K562 (cell line): ENCODE measurements around the gene SC5D. TPM values are rescaled to one million over a fixed set of nuclear protein-coding genes. Genes with fewer than 3 reads are reported as not detected.

Experiments
- ATAC-seq: fragments of 200-7000 bp; cut with Tn5 transposase; 3 replicates; pipeline ENCODE4 v1.9.1; 2020; ENCODE audit warnings: moderate library complexity
- BruUV-seq: library from RNA; stranded (reverse); fragments of 400-500 nt; replicated peaks from 2 replicates; lab custom pipeline; 2021; lab: Mats Ljungman, UMichigan
- CTCF ChIA-PET: fragments of 300-600 bp; formaldehyde crosslinking; extraction: SDS; loops from one replicate; lab custom pipeline; 2021; ENCODE audit warnings: low intra/inter-chr PET ratio; lab: Yijun Ruan, JAX
- POLR2A ChIA-PET: fragments of 300-600, 350-650 bp; sonication (Branson Sonifier 250); formaldehyde crosslinking; extraction: SDS; loops from one replicate; lab custom pipeline; 2021; ENCODE audit warnings: antibody characterized with exemption, inconsistent platforms; lab: Yijun Ruan, JAX
- DNase-seq, 4 experiments: peaks; one replicate each; pipeline versions ENCODE4 v3.0.0 to v3.0.0-alpha.2; 2011 to 2018; ENCODE audit warnings: low spot score in 3 of 4, mixed read lengths in 3 of 4; ENCODE audit errors: extremely low read depth in 1 of 4
- FAIRE-seq: peaks from 2 replicates; lab custom pipeline; 2011; peaks lifted over from hg19 to GRCh38; lab: Jason Lieb, UNC
- H2AFZ ChIP-seq: 2 replicates; pipeline ENCODE4 v1.6.0; 2011; ENCODE audit warnings: low read depth, low read length, control low read depth, inconsistent platforms
- H3K27ac ChIP-seq: fragments of 200-600 bp; 3 replicates; pipeline ENCODE4 v1.8.0; 2011; ENCODE audit warnings: low read depth, mild to moderate bottlenecking, control low read depth, inconsistent platforms, low read length, moderate library complexity, mixed read lengths; ENCODE audit errors: extremely low read depth
- H3K27me3 ChIP-seq, 2 experiments: fragments of 300-600 bp in 1 of 2; 2 replicates in 1 of 2; 3 replicates in 1 of 2; pipeline versions ENCODE4 v1.6.0 to v1.8.0; 2011; ENCODE audit warnings: inconsistent platforms in 2 of 2, low read length in 2 of 2, mild to moderate bottlenecking in 1 of 2, mixed read lengths in 1 of 2, moderate library complexity in 1 of 2; ENCODE audit not compliant: control insufficient read depth in 2 of 2, insufficient read depth in 2 of 2
- H3K36me3 ChIP-seq: fragments of 300-600 bp; 3 replicates; pipeline ENCODE4 v1.8.0; 2011; ENCODE audit warnings: mild to moderate bottlenecking, low read length, inconsistent platforms; ENCODE audit not compliant: control insufficient read depth, insufficient read depth
- H3K4me1 ChIP-seq, 2 experiments: fragments of 200-600 bp in 1 of 2; replicated peaks in 1 of 2; 2 replicates in 1 of 2; 3 replicates in 1 of 2; pipeline versions ENCODE4 v1.5.1 to v1.8.0; 2011; ENCODE audit warnings: inconsistent platforms in 2 of 2, low read length in 2 of 2, mild to moderate bottlenecking in 1 of 2, mixed read lengths in 1 of 2, moderate library complexity in 1 of 2; ENCODE audit not compliant: control insufficient read depth in 2 of 2, insufficient read depth in 2 of 2
- H3K4me2 ChIP-seq: 2 replicates; pipeline ENCODE4 v1.6.1; 2011; ENCODE audit warnings: low read length, control low read depth, inconsistent platforms, mixed read lengths; ENCODE audit not compliant: insufficient read depth
- H3K4me3 ChIP-seq: fragments of 200-600 bp; sonication (generic), shearing (Covaris generic); 2 replicates; pipeline ENCODE4 v1.5.1; 2016; ENCODE audit warnings: control low read depth, inconsistent platforms
- H3K79me2 ChIP-seq: fragments of 200-600 bp; 3 replicates; pipeline ENCODE4 v1.8.0; 2011; ENCODE audit warnings: low read length, inconsistent platforms; ENCODE audit not compliant: control insufficient read depth, insufficient read depth
- H3K9ac ChIP-seq, 2 experiments: 2 replicates each; pipeline versions ENCODE4 v1.6.0 to v1.6.1; 2011; ENCODE audit warnings: low read depth in 2 of 2, low read length in 2 of 2, control low read depth in 1 of 2, inconsistent platforms in 1 of 2, mild to moderate bottlenecking in 1 of 2, mixed read lengths in 1 of 2; ENCODE audit not compliant: insufficient read depth in 1 of 2
- H3K9me1 ChIP-seq: one replicate; pipeline ENCODE4 v1.6.0; 2011; ENCODE audit warnings: inconsistent platforms, mild to moderate bottlenecking, low read length, moderate library complexity; ENCODE audit not compliant: control insufficient read depth, insufficient read depth
- H3K9me3 ChIP-seq: replicated peaks from 2 replicates; pipeline ENCODE4 v1.5.1; 2011; ENCODE audit warnings: low read depth, low read length, inconsistent platforms; ENCODE audit not compliant: control insufficient read depth, insufficient read depth
- H4K20me1 ChIP-seq: replicated peaks from 2 replicates; pipeline ENCODE4 v1.6.1; 2011; ENCODE audit warnings: low read length, inconsistent platforms, mixed read lengths; ENCODE audit not compliant: control insufficient read depth, insufficient read depth
- CBFA2T3 ChIP-seq: fragments of 450-650 bp; IDR thresholded peaks from 2 replicates; pipeline ENCODE4 v1.6.1; 2017
- ETV1 ChIP-seq: fragments of 450-650 bp; conservative IDR thresholded peaks from 2 replicates; pipeline ENCODE4 v1.6.1; 2016; ENCODE audit warnings: missing genetic modification characterization, control low read depth, low read depth, missing compliant biosample characterization
- OTX1 ChIP-seq: fragments of 450-650 bp; formaldehyde crosslinking; IDR thresholded peaks from 2 replicates; pipeline ENCODE4 v1.4.0; 2022; ENCODE audit warnings: mild to moderate bottlenecking
- SAFB ChIP-seq: fragments of 200-400 bp; formaldehyde crosslinking; IDR thresholded peaks from 2 replicates; pipeline ENCODE4 v1.6.1; 2017; ENCODE audit warnings: low read depth, low read length, borderline replicate concordance
- ZNF133 ChIP-seq: fragments of 250-450 bp; sonication (Bioruptor Pico); IDR thresholded peaks from 2 replicates; pipeline ENCODE4 v1.4.0; 2020; ENCODE audit warnings: mild to moderate bottlenecking
- ZNF280B ChIP-seq: fragments of 250-450 bp; sonication (Bioruptor Pico); IDR thresholded peaks from 2 replicates; pipeline ENCODE4 v1.5.1; 2021; ENCODE audit warnings: mild to moderate bottlenecking
- ZNF398 ChIP-seq: fragments of 250-450 bp; sonication (Bioruptor Pico); IDR thresholded peaks from 2 replicates; pipeline ENCODE4 v1.8.0; 2021; ENCODE audit warnings: moderate library complexity, mild to moderate bottlenecking, inconsistent platforms
- ZNF592 ChIP-seq: fragments of 450-650 bp; IDR thresholded peaks from 2 replicates; pipeline ENCODE4 v1.6.1; 2017; ENCODE audit warnings: antibody characterized with exemption, mild to moderate bottlenecking
- WGBS: fragments of 100-300 bp; shearing (Covaris generic); methylation state at CpG from one replicate; pipeline ENCODE4 v1.1.6; 2016; ENCODE audit warnings: low coverage, mixed read lengths; ENCODE audit not compliant: insufficient coverage; ENCODE audit errors: missing lambda C conversion rate; 5-methylcytosine and 5-hydroxymethylcytosine counted together
- in situ Hi-C: fragments of 300-500 bp; cut with MboI; formaldehyde crosslinking; loops from 4 replicates; pipeline ENCODE4 v1.15.0; 2018; ENCODE audit warnings: inconsistent platforms, mixed read lengths
- intact Hi-C: fragments of 100-400 bp; cut with micrococcal nuclease; formaldehyde crosslinking; loops from 2 replicates; pipeline ENCODE4 v1.14.2; 2022
- polyA plus RNA-seq, 8 experiments: library from polyadenylated mRNA; depleted of rRNA in 4 of 8; stranded (reverse) in 5 of 8; unstranded in 3 of 8; fragments of >200 nt; fragmentation: Nextera tagmentation in 2 of 8; fragmentation: Illumina TruSeq in 1 of 8; extraction: Ambion mirVana in 2 of 8; extraction: Trizol in 1 of 8; gene quantifications; 2 replicates each; pipeline versions ENCODE4 v1.2.1 to v1.2.3, GENCODE V29; 2011 to 2014; ENCODE audit warnings: inconsistent platforms in 1 of 8, missing spikeins in 1 of 8
- total RNA-seq, 7 experiments: library from RNA; depleted of rRNA in 6 of 7; stranded (reverse); fragments of >200 nt in 6 of 7; fragmentation: Illumina TruSeq in 2 of 7; extraction: Trizol in 2 of 7; gene quantifications; 2 replicates each; pipeline versions ENCODE4 v1.2.1 to v1.2.3, GENCODE V29; 2011 to 2021; ENCODE audit warnings: low replicate concordance in 1 of 7

Gene SC5D
- total and polyA plus RNA-seq, 9 of the 15 experiments (the other 6 are each of a cell fraction or from before 2014, with no cell fraction given) = 7.6 to 84.0 (median 17.4) TPM

GRCh38 chr11:121293288-121293594, 670 bp downstream of the SC5D start (continued):
- TF ChIP-seq ZNF280B (CRISPR knock-in tag) = no peak
- TF ChIP-seq, all 486 proteins: peak for 2

- Histone ChIP-seq H3K27ac (no peak overlapping the region), H3K4me1 (peaks cover 0 to 9% of the 10 kb centered on the region in 2 experiments; a peak in 3 of 5 replicates), H3K36me3 (no peaks in the 10 kb centered on the region), H3K79me2 (peaks cover 35% of the 10 kb centered on the region), H3K4me3 (no peak overlapping the region), H3K9me1 (no peaks in the 10 kb centered on the region), H3K9ac (no peak overlapping the region), H4K20me1 (no peaks in the 10 kb centered on the region), H3K27me3 (no peaks in the 10 kb centered on the region; a peak in 1 of 5 replicates), H2AFZ (no peak overlapping the region), H3K4me2 (no peak overlapping the region), H3K9me3 (no peaks in the 10 kb centered on the region)
- ChIA-PET POLR2A (no interaction called here), CTCF (no interaction called here)
- FAIRE-seq (no peak), DNase-seq (no peak), ATAC-seq (no peak)
- intact Hi-C loops = no loop called here
- in situ Hi-C loops = no loop called here
- WGBS = 76% methylated on average over 8 of the region's 8 CpGs
- BruUV-seq = no TSS peak
- TF ChIP-seq SAFB = no peak
- TF ChIP-seq ZNF592 = no peak
- no peak for TF ChIP-seq OTX1
- no peak for TF ChIP-seq ZNF133 (CRISPR knock-in tag)
- TF ChIP-seq CBFA2T3 = no peak
- no peak for TF ChIP-seq ETV1 (tag)
- TF ChIP-seq ZNF398 (CRISPR knock-in tag) = no peak
These were observed 2.9 kb downstream of the SC5D start for GRCh38 chr11:121295246-121296029.
